ENCODE results near the gene LTBP2.

Gene LTBP2

DNA sequence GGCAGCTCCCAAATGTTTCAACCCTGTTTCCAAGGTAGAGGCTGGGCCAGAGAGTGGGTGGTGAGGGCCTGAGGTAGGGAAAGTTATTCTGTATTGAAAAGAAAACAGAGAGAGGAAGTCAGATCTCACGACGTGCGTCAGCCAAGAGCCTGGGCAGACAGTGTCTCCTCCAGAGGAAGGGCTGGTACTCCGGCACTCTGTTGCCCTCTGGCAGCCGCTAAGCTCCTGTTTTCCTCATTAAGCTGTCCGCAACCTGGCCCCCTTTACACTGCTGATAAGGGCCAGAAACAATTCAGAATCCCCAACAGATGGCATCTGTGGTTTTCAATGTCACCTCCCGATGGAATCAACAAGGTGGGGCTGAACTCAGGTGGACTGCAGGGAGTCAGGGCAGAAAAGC lies 26.0 kb upstream of the LTBP2 start:
- DNase-seq (ENCODE audit: low spot score), result no peak

DNA sequence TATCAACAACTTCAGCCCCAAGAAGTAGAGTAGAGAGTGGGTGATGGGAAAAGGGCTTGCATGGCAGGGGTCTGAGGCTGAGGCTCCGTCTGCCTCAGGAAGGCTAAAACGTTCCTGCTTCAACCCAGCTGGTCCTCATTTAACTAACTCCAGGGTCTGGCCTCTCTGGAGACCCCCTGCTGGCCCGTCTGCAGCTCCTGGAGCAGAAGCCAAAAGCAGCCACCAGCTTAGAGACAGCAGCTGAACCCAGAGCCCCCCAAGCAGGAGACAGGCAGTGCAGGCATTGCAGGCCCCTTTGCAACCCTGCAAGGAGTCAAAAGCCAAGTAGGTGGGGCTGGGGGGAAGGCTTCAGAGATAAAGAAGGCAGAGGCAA lies 25.1 kb upstream of the LTBP2 start:
- DNase-seq (ENCODE audit: low spot score), result no peak

DNA sequence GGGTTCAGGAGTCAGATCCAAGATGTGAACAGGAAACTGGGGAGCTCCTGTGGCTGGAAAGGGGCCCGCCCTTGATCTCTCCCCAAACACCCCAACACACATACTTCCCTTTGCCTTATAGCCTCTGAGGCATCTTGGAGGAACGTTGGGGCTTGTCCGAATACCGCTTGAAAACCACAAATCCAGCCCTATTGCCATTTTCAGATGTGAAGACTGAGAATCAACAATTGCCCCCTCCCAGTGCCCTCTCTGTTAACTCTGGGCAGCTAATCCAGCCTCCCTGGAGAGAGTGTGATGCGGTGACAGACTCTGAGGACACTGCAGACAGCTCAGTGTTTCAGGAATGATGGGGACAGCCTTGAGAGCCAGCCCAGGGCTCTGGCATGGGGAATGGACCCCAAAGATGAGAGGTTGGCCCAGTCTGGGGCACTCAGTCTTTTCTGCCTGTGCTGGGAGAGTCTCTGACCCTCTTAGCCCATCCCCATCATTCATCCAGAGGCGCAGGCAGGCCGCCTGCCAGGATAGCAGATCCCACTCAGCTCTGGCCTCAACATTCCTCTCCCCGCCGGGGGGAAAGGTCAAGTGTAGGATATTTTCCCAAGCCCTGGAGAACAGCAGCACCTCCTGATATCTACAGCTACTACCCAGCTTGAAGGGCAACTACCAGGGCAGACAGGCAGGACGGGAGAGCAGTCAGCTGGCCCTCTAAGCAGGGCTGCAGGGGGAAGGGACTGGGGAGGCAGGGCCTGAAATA lies 24.6 kb upstream of the LTBP2 start:
- no peak for DNase-seq (ENCODE audit: low spot score)

DNA sequence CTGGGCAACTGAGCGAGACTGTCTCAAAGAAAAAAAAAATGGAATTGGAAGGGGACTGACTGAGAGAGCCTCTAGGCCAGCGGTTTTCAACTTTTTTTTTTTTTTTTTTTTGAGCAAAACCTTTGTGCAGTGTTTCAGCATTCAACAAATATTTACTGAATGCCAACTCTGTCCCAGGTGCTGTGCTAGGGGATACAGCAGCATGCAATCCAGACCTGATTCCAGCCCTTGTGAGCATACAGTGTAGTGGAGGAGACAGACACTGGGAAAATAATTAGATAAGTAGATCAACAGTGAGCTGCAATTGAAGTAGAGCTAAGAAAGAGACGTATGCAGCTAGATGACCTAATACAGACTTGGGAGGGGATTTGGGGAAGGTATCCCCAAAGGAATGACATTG lies 23.8 kb upstream of the LTBP2 start:
- no peak for DNase-seq (ENCODE audit: low spot score)

DNA sequence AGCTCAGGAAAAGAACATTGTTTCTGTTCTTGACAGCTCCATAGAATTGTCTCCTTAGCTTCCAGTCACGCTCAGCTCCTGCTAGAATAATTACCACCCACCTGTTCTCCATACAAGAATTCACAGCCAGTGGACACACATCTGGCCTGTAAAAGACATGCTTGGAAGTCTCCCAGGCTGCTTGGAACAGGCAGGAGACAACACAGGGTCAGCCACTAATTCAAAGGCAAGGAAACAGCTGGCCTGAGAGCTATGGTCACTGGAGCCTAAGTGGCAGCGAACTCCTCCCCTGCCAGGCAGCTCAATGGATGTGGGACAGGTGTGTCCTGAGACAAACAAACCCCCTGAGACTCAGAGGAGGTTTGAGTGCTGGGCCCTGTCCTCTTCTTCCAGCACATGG lies 22.9 kb upstream of the LTBP2 start:
- DNase-seq (ENCODE audit: low spot score), result no peak

DNA sequence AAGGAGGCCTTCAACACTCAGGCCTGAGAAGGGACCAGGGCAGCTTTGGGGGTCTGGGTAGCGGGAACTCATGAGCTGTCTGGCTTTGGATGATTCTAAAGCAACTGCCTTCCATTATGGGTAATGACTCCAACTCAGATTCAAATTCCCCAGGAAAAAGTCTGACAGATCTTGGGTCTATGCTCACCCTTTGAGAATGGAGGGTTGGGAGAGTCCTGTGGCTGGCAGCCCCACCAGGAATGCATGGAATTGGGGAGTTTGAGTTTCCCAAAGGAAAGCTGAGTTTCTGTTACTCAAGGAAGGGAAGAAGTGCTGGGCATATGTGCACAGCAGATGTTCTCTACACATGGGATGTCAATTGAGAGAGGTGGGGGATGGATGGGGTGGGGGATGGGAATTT lies 22.4 kb upstream of the LTBP2 start:
- DNase-seq (ENCODE audit: low spot score), result no peak

DNA sequence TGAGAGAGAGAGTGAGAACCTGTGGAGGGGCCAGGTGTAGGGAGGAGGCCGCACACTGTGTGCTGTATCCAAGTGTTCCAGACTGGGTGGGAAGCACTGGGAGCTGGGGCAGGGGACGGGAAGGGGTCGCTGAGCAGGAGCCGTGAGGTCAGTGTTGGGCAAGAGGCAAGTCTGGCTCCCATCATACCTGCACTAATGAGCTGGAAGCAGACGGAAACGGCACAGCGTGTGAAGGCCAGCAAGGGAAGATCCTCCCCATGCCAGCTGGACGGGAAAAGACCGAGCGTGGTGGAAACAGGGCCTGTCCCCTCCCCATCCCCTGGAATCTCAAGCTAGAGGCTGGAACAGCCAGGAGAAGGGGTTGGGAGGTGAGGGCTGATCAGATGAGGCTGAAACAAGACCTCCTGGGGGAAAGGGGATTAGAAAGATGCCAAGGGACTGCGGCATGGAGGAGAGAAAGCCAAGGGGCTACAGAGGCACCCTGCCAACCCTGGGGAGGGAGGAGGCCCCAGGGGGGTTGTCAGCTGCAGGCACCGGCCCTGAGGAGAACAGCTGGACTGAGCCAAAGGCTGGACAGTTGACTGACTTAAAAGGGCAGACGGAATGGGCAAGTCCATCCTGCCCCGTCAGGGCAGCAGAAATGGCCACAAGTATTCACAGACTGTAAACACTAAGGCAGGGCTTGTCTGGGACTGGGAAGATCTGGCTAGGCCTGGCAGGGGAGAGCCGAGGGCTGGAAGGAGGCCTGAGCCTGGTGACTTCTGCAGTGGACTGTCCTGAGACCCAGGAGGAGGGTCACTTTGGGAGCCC lies 19.0 kb upstream of the LTBP2 start:
- no peak for DNase-seq (ENCODE audit: low spot score)

DNA sequence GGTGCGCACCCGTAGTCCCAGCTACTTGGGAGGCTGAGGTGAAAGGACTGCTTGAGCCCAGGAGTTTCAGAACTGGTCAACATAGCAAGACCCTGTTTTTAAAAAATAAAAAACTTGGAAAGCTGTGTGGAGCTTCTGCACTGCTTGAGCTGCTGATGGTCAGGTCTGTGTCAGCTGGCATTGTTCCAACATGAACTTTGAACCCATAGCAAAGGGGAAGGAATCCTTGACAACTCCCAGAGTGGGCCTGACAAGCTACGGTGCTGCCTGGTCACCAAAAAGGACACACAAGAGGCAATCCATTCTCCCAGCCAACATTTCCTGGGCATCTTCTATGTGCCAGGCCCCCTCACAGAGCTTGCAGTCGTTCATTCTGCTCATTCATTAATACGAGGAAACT lies 16.4 kb upstream of the LTBP2 start:
- DNase-seq (ENCODE audit: low spot score), result no peak

DNA sequence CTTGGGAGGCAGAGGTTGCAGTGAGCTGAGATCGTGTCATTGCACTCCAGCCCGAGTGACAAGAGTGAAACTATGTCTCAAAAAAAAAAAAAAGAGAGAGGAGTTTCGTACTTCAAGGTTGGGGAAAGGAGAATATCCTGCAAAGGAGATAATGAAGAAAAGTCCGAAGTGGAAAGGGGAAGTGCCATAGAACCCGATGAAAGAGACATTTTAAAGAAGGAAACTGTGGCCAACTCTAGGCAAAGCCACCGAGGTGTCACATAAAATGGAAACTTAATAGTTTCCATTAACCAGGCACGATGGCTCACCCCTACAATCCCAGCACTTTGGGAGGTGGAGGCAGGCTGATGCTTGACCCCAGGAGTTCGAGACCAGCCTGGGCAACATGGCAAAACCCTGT lies 15.0 kb upstream of the LTBP2 start:
- DNase-seq (ENCODE audit: low spot score), result peak; percentile 19

DNA sequence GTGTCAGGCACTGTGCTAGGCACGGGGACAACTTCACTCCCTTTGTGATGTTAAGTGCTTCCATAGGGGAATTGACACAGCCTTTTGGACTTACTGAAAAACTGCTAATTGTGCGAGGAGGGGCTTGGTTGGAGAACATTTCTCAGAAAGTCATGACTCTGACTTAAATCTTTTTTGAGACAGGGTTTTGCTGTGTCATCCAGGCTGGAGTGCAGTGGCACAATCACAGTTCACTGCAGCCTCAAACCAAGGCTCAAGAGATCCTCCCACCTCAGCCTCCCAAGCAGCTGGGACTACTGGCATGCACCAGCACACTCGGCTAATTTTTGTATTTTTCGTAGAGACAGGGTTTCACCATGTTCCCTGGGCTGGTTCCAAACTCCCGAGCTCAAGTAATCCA lies 10.2 kb upstream of the LTBP2 start:
- no peak for DNase-seq (ENCODE audit: low spot score)

DNA sequence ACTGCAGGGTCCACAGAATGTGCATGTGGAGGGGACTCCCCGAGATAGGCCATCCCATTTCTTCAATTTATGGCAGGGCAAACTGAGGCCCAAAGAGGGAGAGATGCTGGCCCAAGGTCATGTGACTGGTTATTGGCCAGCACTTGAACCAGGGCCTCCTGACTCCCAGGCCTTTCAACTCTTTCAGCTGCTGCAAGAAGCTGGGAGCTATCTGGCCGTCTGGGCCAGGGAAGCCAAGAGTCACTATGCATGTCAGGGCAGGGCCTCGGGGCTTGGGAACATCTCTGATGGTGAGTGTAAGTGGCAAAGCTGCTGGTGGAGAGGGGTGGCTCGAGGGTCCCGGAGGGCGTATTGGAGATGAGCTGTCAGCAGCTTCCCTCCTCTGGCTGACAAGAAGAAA lies 9.5 kb upstream of the LTBP2 start:
- DNase-seq (ENCODE audit: low spot score), result no peak

DNA sequence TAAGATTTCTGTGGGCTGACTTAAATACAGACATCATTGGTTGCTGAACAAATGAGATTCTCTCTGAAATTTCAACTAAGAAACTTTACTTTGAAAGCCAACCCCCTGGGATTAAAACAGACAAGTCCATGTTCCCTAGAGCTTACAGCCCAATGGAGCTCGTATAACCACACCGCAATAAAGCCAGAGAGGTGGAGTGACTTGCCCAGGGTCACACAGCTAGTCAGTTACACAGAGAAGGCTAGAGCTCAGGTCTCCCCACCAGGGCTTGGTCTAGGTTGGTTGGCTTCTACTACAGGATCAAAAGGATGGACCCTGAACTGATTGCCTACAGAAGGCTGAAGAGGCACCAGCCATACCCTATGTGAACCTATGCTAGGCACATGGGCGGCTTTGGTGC lies 8.9 kb upstream of the LTBP2 start:
- no peak for DNase-seq (ENCODE audit: low spot score)

DNA sequence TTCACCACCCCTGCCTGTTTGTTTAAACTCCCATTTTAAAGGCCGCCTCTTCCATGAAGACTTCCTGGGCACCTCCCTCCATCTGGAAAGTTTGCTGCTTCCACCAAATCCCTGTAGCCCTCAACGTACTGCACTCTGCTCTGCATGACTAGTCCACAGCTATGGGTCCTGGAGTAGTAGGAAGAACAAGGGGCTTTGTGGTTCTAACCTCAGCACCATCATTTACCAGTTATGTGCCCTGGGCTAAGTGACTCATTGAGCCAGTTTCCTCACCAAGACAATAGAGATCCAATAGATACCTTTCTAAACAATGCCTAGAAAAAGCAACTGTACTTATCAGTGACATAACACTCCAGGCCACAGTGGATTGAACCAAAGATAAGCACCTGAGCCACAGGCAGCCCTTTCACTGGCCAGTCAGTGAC lies 8.5 kb upstream of the LTBP2 start:
- no peak for DNase-seq (ENCODE audit: low spot score)

DNA sequence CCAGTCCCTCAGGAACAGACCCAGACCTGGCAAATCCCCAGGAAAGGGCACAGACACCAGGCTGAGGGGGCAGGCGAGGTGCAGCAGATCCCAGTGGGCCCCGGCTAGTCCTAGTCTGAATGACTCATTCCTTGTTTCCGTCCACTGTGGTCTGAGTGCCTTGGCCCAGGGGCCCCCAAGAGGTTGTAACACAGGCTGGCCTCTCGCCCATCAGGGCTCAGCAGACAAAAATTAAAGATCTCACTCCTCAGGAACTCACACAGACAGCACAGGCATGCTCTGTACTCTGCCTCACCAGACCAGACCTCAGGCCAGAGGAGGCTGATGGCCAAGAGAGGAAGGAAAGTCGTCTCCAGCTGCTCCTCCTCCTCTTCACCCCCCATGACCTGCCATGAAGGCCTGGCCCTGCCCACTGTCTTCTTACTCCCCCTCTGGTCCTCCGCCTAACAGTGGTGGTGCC lies 7.7 kb upstream of the LTBP2 start:
- no peak for DNase-seq (ENCODE audit: low spot score)

DNA sequence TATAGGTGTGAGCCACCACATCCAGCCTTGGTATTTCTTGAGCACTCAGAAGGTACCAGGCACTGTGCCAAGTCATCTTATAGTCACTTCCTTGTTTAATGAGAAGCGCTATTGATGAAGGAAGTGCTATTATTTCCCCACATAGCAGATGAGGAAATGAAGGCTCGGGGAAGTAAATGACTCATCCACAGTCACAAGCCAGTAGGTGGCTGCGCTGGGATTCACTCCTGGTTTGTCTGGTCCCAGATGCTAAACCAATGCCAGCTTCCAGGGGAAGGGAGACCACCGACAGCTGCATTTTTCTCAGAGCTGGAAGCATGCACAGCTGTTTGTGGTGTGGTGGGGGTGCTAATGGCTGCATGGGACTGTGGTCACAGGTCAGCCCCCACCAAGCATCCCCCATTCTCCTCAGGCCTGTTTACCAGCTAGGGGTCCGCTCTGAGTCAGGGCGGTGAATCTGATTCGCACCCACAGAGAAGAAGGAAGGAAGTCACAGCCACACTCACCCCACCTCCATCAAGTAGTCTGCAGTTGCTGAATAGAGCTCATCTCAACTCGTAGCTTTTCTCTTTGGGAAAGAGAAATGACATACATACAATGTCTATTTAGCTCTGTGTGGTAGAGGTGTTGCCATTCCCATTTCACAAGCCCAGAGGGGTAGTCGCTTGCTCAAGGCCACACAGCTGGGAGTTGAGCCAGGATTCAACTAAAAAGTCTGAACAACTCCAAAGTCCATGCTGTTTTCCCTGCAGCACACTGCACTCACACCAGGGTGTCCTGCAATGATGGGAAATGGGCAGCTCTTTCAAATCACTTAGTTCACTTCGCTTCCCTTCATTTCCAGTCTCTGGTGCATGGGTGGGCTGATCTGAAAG lies 6.3 kb upstream of the LTBP2 start:
- peak; percentile 52 for DNase-seq (ENCODE audit: low spot score)

DNA sequence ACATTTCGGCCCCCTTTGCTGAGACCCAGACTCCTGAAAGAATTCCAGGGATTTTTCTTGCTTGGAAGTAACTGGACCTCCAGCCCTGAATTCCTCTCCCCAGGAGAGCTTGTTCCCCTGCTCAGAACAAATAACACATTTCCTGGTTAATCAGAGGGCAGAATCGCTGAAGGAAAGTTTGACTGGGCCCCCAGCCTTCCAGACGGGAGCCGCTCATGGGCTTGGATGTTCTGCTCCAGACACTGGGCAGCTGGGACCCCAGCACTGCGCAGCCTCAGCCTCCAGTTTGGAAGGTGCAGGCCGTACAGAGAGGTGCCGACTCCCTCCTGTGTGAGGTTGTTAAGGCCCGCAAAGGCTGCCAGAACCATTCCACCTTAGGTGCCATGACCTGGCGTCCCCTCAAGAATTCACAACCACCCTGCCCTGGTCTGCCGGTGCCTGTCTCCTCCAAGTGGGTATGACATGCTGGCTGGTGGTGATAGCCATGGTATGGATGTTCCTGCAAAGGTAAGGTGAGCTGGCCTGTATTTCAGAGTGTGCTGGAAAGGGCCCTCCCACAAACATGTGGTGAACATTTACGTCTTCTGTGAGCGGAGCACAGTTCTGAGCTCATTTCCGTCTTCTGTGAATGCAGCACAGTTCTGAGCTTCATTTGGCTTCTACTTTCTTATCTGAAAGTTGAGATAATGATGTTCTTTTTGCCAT lies 5.1 kb upstream of the LTBP2 start:
- DNase-seq (ENCODE audit: low spot score), result no peak

DNA sequence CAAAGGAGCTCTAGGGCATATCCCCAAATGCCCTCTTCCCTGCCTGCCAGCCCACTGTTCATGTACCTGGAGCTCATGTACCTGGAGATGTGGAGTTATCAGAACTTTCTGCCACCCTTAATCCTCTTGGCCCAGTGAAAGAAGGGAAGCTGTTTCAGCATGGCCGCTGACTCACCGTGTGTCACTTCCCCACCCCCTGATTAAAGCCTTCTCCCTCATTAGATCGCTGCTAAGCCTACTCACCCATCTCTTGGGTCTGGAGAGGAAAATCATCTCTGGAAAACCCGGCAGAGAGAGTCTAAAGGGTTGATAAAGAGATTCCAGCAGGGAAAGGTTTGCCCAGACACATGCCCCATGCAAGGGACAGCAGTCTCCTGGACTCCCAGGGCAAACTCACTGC lies 4.5 kb upstream of the LTBP2 start:
- DNase-seq (ENCODE audit: low spot score), result no peak

DNA sequence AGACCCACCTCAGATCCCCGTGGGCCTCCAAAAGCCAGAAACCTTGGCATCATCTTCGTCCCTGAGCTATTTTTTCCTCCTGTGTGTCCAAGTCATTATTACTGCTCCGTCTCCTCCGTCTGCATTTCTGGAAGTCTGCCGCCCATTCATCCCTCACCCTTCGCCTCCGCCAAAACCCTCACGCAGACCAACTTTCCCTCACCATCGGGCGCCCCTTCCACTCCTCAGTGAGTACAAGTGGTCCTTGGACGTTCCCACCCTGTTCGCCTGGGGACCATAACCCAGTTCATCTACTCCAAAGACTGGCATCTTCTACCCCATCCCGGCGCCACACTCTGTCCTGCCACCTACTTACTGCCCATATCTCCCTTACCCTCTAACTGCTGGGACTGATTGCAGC lies 3.7 kb upstream of the LTBP2 start:
- DNase-seq (ENCODE audit: low spot score), result no peak

DNA sequence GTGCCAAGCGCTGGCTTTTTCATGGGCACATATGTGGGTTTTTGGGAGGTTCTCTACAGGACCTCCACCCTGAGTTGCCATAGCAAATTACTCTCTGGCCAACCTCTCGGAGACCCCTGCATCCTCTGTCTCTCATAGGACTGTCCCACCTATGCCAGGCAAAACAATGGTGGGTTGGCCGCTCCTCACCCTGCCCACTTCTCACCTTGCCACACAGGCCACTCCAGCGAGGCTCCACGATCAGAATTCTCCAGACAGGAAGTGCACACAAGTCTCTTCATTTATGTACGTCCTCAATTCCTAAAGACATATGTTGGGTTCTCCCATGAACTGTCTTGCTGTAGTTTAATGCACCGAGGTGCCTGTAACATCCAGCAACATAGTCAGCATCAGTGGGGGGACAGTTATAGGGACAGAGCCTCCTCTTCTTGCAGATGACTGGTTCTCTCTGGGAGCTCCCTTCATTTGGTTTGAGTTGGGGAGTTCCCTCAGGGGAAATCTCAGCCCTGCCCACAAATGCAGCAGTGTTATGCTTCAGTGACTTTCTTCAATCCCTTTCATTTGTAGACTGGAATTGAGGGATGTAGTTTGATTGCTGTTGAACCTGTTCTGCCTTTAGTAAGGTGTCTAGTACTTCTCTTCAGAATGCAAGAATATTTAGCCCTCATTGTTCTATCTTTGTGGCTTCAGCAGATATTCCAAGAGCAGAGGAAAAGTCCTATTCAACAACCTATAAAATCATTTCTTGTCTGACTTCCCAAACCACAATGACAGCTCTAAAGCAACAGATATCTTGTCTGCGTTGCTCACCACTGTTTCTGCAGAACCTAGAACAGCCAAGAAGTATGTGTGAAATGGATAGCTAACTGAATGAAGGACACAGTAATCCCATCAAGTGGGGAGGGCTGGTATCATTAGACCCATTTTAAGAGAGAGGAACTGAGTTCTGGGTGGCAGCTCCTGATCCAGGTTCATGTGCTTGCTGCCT lies 2.8 kb upstream of the LTBP2 start:
- DNase-seq (ENCODE audit: low spot score), result no peak

DNA sequence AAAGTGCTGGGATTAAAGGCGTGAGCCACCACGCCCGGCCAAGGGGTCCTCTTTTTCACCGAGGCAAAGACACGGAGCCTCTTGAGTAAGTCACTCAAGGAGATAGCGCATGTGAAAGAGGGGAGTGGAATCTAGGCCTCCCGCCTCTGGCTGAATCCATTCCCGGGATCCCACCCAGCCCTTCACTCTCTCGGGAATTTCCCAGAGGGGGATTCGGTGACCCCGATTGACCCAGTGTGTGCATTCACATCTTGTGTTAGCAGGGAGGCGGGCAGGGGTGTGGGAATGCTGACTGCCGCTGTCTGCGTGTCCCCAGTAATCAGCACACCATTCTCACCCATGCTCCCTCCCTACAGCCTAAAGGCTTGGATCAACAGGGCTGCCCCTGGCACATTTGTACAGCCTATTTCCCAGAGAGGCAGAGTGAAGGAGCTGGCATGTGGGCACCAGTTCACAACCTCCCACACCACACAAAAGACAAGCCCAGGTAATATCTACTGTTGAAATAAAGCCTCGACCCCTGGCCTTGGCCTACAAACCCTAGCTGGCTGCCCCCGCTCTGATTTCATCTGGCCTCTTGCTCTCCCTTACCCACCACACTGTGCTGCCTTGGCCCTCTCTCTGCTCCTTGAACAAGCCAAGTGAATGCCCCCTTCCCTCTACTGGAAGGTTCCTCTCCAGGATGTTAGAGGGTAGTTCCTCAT lies 1.3 kb upstream of the LTBP2 start:
- no peak for DNase-seq (ENCODE audit: low spot score)
